Hepatocyte (in vitro differentiated cells): Measurements from ENCODE around the gene RRM1.

Source experiments
- EZH2 ChIP-seq: fragments of 200-600 bp; sonication (generic); IDR thresholded peaks from 2 replicates; pipeline ENCODE4 v1.6.1; 2016; ENCODE audit warnings: antibody characterized with exemption, mild to moderate bottlenecking, borderline replicate concordance
- EZH2phosphoT487 ChIP-seq: fragments of 200-600 bp; sonication (generic); IDR thresholded peaks from one replicate; pipeline ENCODE4 v1.6.1; 2018; ENCODE audit warnings: antibody characterized with exemption, mild to moderate bottlenecking, low read depth, moderate library complexity; ENCODE audit not compliant: unreplicated experiment, severe bottlenecking
- TF ChIP-seq, protein P1 (sequence below): fragments of 200-600 bp; sonication (generic); IDR thresholded peaks from 2 replicates; pipeline ENCODE4 v1.5.1; 2016; ENCODE audit warnings: antibody characterized with exemption, mild to moderate bottlenecking; ENCODE audit not compliant: poor library complexity

DNA sequence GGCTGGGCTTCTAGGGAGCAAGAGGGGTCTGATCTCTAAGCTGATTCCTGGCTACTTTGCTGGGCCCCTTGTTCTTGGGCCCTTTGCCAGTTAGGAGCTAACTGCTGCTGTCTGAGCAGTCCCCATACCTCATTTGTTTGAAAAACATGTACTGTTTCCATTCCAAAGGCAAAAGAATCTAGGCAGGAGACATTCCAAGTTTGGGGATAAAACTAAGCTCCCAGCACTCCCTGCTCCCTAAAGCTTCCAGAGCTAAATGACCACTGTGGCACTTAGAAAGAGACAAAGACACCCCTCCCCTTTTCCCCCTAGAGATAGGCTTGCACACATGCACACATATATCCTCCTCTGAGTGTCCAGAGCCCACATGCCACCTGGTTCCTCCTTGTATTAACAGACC lies 22.7 kb upstream of the RRM1 start:
- TF ChIP-seq EZH2 (no peak), EZH2phosphoT487 (no peak)
- TF ChIP-seq, protein P1, sequence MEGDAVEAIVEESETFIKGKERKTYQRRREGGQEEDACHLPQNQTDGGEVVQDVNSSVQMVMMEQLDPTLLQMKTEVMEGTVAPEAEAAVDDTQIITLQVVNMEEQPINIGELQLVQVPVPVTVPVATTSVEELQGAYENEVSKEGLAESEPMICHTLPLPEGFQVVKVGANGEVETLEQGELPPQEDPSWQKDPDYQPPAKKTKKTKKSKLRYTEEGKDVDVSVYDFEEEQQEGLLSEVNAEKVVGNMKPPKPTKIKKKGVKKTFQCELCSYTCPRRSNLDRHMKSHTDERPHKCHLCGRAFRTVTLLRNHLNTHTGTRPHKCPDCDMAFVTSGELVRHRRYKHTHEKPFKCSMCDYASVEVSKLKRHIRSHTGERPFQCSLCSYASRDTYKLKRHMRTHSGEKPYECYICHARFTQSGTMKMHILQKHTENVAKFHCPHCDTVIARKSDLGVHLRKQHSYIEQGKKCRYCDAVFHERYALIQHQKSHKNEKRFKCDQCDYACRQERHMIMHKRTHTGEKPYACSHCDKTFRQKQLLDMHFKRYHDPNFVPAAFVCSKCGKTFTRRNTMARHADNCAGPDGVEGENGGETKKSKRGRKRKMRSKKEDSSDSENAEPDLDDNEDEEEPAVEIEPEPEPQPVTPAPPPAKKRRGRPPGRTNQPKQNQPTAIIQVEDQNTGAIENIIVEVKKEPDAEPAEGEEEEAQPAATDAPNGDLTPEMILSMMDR: no peak
